SK-N-SH treated with all-trans-retinoic acid at 6 μM for 48 hours (cell line): ENCODE measurements around the gene LENEP.
"Not testable (repeated sequence)": the region's sequence is repeated elsewhere in the genome, so short reads cannot be mapped to it uniquely, and the experiment has no call there.

Source experiments
- ESRRG ChIP-seq: fragments of 250-450 bp; sonication (Bioruptor Pico); IDR thresholded peaks from 2 replicates; pipeline ENCODE4 v1.6.1; 2021; ENCODE audit warnings: mild to moderate bottlenecking
- PPARA ChIP-seq: fragments of 250-450 bp; sonication (Bioruptor Pico); IDR thresholded peaks from 2 replicates; pipeline ENCODE4 v1.5.0; 2020; ENCODE audit warnings: mild to moderate bottlenecking, borderline replicate concordance
- TCF4 ChIP-seq: fragments of 250-450 bp; sonication (Bioruptor Pico); IDR thresholded peaks from 2 replicates; pipeline ENCODE4 v1.8.0; 2021; ENCODE audit warnings: mild to moderate bottlenecking, moderate library complexity, borderline replicate concordance
- TSHZ2 ChIP-seq: fragments of 250-450 bp; sonication (Bioruptor Pico); IDR thresholded peaks from 2 replicates; pipeline ENCODE4 v1.5.0; 2020; ENCODE audit warnings: mild to moderate bottlenecking, moderate library complexity
- ZFP30 ChIP-seq: fragments of 450-650 bp; formaldehyde crosslinking; IDR thresholded peaks from 2 replicates; pipeline ENCODE4 v1.5.0; 2022; ENCODE audit warnings: mild to moderate bottlenecking, moderate library complexity
- ZNF565 ChIP-seq: fragments of 450-650 bp; formaldehyde crosslinking; conservative IDR thresholded peaks from 2 replicates; pipeline ENCODE4 v1.5.0; 2020; ENCODE audit warnings: low read depth, mild to moderate bottlenecking, moderate library complexity
- TF ChIP-seq, protein P1 (sequence below): fragments of 250-450 bp; sonication (Bioruptor Pico); IDR thresholded peaks from 2 replicates; pipeline ENCODE4 v1.8.0; 2020; ENCODE audit warnings: mild to moderate bottlenecking, moderate library complexity, borderline replicate concordance

DNA sequence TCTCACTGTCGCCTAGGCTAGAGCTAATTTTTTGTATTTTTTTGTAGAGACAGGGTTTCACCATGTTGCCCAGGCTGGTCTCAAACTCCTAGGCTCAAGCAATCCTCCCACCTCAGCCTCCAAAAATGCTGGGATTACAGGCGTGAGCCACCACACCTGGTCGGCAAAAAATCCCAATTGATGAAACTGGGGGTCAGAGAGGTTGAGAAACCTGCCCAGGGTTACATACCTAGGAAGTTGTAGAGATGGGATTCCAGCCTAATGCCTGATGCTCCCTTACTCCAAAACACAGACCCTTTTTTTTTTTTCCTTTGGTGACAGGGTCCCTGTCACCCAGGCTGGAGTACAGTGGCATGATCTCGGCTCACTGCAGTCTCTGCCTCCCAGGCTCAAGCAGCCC, 6.7 kb upstream of the LENEP start:
- TF ChIP-seq TCF4 (CRISPR knock-in tag); TSHZ2 (CRISPR knock-in tag); ZFP30; ZNF565 (CRISPR knock-in tag); PPARA (CRISPR knock-in tag); ESRRG: not testable (repeated sequence)
- TF ChIP-seq, protein P1, sequence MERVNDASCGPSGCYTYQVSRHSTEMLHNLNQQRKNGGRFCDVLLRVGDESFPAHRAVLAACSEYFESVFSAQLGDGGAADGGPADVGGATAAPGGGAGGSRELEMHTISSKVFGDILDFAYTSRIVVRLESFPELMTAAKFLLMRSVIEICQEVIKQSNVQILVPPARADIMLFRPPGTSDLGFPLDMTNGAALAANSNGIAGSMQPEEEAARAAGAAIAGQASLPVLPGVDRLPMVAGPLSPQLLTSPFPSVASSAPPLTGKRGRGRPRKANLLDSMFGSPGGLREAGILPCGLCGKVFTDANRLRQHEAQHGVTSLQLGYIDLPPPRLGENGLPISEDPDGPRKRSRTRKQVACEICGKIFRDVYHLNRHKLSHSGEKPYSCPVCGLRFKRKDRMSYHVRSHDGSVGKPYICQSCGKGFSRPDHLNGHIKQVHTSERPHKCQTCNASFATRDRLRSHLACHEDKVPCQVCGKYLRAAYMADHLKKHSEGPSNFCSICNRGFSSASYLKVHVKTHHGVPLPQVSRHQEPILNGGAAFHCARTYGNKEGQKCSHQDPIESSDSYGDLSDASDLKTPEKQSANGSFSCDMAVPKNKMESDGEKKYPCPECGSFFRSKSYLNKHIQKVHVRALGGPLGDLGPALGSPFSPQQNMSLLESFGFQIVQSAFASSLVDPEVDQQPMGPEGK (CRISPR knock-in tag) = not testable (repeated sequence)
